IPS DF 6.9 (cell line): ENCODE measurements around the gene FIGN.

Experiments
- DNase-seq: peaks from one replicate; pipeline ENCODE4 v3.0.0-alpha.2; 2013; ENCODE audit warnings: low read depth, low spot score
- H3K27ac ChIP-seq: one replicate; pipeline ENCODE4 v1.5.1; 2013; ENCODE audit warnings: low read length, control low read depth
- H3K27me3 ChIP-seq: 2 replicates; pipeline ENCODE4 v1.6.1; 2013; ENCODE audit warnings: mild to moderate bottlenecking, low read length; ENCODE audit not compliant: control insufficient read depth, insufficient read depth
- H3K36me3 ChIP-seq: 2 replicates; pipeline ENCODE4 v1.6.1; 2013; ENCODE audit warnings: low read length; ENCODE audit not compliant: control insufficient read depth, insufficient read depth
- H3K4me1 ChIP-seq: 2 replicates; pipeline ENCODE4 v1.6.1; 2013; ENCODE audit warnings: low read length; ENCODE audit not compliant: control insufficient read depth, insufficient read depth
- H3K4me3 ChIP-seq: 2 replicates; pipeline ENCODE4 v1.5.1; 2013; ENCODE audit warnings: mild to moderate bottlenecking, low read length
- H3K9me3 ChIP-seq: 2 replicates; pipeline ENCODE4 v1.6.1; 2013; ENCODE audit warnings: low read length, inconsistent platforms; ENCODE audit not compliant: control insufficient read depth, insufficient read depth
- WGBS: extraction: QIAGEN DNeasy Blood & Tissue Kit; methylation state at CpG from one replicate; pipeline ENCODE4 v1.1.7; 2013; ENCODE audit warnings: mixed read lengths, missing lambda C conversion rate; ENCODE audit not compliant: insufficient read length, insufficient coverage; 5-methylcytosine and 5-hydroxymethylcytosine counted together

The FIGN gene

DNA sequence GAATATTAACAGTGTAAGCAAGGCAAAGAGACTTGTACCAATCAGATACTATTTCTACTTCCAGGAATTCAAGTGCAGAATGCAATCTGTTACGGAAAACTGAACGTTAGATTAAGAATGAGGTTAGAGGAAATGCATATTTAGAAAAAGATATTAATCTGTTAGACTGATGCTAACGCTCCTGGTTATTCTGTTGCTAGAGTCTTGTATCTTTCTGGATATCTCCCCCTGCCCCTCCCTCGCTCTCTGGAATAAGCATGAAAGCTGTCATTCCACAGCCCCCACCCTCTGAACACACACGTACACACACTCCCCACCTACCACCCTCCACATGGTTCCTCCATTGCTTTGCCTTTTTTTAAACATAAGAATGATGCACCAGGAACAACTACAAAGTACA is 24.1 kb downstream of the FIGN start:
- H3K9me3 ChIP-seq = no peaks in the 10 kb centered on the region
- no peak overlapping the region for H3K4me3 ChIP-seq
- no peaks in the 10 kb centered on the region for H3K36me3 ChIP-seq
- DNase-seq = no peak
- 100% methylated on average over 2 of the region's 5 CpGs for WGBS
- H3K27ac ChIP-seq = no peak overlapping the region
- H3K27me3 ChIP-seq = no peaks in the 10 kb centered on the region
- peaks cover 2% of the 10 kb centered on the region for H3K4me1 ChIP-seq

DNA sequence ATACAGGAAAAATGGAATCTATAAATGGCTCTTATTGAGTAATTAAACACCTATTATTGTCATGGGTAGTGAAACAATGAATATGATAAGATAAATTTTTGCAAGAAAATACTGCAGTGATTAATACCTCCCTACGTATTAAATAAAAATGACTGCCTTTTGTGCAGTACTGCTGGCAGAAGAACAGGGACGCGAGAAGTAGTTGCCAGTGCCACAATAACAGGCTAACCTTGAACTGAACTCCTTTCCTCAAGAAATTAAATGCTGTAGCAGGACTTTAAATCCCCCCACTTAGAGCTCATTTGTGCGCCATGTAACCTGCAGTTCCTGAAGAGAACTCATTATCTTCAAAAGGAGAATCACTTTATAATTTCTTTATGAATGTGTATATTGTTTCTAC is 24.6 kb downstream of the FIGN start:
- H3K9me3 ChIP-seq = no peaks in the 10 kb centered on the region
- DNase-seq = no peak
- no CpG with 5 or more reads among the region's 4 CpGs for WGBS
- no peaks in the 10 kb centered on the region for H3K36me3 ChIP-seq
- peaks cover 2% of the 10 kb centered on the region for H3K4me1 ChIP-seq
- H3K27ac ChIP-seq = no peak overlapping the region
- H3K27me3 ChIP-seq = no peaks in the 10 kb centered on the region
- H3K4me3 ChIP-seq = no peak overlapping the region

DNA sequence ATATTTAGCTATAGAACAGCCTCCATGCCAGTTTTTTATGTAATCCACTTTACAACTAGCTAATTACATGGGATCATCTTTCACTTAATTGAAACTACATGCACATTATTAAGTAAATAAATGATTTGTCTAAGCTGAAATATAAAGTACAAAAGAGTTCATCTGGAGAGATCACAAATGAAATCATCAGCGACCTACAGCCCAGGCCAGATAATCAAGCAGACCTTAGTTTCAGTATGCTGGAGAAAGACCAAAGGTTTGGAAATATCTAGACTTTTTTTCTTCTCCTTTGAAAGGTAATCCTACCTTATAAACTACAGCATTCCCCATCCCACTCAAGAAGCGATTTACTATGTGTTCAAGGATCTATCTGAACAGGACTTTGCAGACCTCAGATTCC is 26.5 kb downstream of the FIGN start:
- WGBS = no CpG with 5 or more reads among the region's 2 CpGs
- Histone ChIP-seq H3K4me3 (no peak overlapping the region), H3K27ac (no peak overlapping the region), H3K36me3 (no peaks in the 10 kb centered on the region), H3K4me1 (peaks cover 2% of the 10 kb centered on the region), H3K9me3 (no peaks in the 10 kb centered on the region), H3K27me3 (no peaks in the 10 kb centered on the region)
- DNase-seq = no peak

DNA sequence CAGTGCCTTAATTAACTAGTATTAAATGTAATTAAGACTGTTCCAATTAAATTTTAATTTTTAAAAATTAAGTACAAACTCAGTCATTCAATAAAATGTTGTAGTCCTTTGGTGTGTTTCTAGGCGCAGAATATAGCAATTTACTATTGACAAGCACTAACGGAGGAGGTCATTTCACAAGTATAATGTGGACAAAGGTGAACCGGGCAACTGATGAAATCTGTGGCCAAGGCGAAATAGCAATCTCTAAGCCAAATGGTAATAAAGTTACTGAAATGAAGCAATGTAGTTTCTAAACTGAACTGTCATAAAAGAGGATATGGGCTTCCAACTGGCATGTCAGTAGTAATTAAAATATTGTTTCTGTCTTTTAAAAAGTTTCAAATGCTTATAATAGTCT is 27.5 kb downstream of the FIGN start:
- Histone ChIP-seq H3K27me3 (no peaks in the 10 kb centered on the region), H3K4me3 (no peak overlapping the region), H3K9me3 (no peaks in the 10 kb centered on the region), H3K27ac (no peak overlapping the region), H3K36me3 (no peaks in the 10 kb centered on the region), H3K4me1 (peaks cover 1% of the 10 kb centered on the region; the same call in 1 of the 2 replicates)
- WGBS = no CpG with 5 or more reads among the region's 4 CpGs
- no peak for DNase-seq

DNA sequence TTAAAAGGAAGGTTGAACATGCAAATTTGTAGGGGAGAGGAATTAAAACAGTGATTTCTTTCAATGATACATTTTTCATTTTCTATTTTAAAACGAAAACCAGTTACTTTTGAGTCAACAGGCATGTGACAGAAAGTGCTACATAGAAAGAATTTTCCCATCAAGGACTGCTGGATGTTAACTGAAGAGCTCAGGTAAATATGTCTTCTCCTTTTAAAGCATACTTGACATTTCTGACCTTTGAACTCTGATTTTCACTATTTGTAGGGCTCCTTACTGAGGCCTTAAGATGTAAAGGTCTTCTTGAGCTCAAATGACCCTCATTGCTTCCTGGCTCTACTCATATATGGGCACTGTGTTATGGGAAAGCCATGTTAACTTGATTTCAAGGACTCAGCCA is 32.4 kb downstream of the FIGN start:
- Histone ChIP-seq H3K27me3 (no peaks in the 10 kb centered on the region), H3K4me1 (peaks cover 1% of the 10 kb centered on the region; the same call in 1 of the 2 replicates), H3K9me3 (no peaks in the 10 kb centered on the region), H3K36me3 (no peaks in the 10 kb centered on the region), H3K4me3 (no peak overlapping the region), H3K27ac (no peak overlapping the region)
- WGBS = no CpG with 5 or more reads among the region's 1 CpG
- no peak for DNase-seq

DNA sequence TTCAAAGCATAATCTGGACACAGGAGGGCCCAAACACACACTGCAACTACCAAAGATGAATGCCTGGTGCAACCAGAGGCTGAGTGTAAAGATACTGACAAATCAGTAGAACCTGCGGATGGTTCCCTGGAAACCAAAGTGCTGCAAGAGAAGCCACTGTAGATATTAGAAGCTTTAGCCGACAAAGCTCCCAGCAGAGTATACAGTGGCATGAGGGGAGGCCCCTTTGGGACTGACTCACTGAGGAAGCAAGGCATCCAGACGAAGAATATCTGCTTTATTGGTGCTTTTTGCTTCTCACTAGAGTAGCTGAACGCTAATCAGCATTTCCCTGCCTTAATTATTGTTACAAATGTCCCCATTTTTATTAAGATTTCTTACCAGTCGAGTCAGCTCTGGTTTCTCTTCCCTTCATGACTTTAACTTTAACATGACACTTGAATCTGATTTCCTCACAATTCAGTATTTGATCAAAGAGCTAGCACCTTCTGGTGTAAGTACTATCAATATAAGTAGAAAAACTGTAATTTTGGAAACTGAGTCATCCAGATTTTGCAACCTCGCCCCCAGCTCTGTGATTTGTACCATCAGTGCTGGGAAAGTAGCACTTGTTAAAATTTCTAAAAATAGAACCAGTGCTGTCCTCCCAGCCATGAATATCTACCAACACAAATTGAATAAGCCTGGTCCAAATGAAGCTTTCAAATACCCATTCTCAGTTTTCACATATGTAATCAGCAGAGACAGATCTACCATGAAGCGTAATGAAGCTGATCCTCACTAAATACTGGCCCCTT is 34.2 kb downstream of the FIGN start:
- Histone ChIP-seq H3K4me1 (peaks cover 3% of the 10 kb centered on the region; the same call in 1 of the 2 replicates), H3K36me3 (no peaks in the 10 kb centered on the region), H3K27ac (no peak overlapping the region), H3K4me3 (no peak overlapping the region), H3K27me3 (no peaks in the 10 kb centered on the region), H3K9me3 (no peaks in the 10 kb centered on the region)
- DNase-seq = no peak
- WGBS = no CpG with 5 or more reads among the region's 7 CpGs

DNA sequence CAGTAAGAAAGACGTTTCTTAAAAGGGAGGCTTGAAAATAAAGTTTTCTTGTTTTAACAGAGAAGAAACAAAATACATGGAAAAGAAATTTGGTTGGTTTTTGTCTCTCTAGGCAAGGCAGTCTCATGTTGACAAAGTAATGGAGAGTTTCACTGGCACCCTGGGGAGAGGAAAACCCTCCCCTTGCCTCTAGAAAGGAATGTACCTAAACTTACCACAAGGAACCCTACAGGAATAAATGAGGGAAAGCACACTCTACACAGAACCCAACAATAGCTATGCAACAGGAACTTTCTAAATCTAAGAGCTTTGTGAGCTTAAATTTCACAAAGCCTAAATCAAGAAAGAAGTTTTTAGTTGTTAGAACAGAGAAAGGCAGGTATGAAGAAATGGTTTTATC is 37.0 kb downstream of the FIGN start:
- no peaks in the 10 kb centered on the region for H3K27me3 ChIP-seq
- H3K27ac ChIP-seq = no peak overlapping the region
- peaks cover 3% of the 10 kb centered on the region; the same call in 1 of the 2 replicates for H3K4me1 ChIP-seq
- H3K9me3 ChIP-seq = no peaks in the 10 kb centered on the region
- DNase-seq = peak; percentile 64
- no CpG with 5 or more reads among the region's 1 CpG for WGBS
- no peak overlapping the region for H3K4me3 ChIP-seq
- no peaks in the 10 kb centered on the region for H3K36me3 ChIP-seq

DNA sequence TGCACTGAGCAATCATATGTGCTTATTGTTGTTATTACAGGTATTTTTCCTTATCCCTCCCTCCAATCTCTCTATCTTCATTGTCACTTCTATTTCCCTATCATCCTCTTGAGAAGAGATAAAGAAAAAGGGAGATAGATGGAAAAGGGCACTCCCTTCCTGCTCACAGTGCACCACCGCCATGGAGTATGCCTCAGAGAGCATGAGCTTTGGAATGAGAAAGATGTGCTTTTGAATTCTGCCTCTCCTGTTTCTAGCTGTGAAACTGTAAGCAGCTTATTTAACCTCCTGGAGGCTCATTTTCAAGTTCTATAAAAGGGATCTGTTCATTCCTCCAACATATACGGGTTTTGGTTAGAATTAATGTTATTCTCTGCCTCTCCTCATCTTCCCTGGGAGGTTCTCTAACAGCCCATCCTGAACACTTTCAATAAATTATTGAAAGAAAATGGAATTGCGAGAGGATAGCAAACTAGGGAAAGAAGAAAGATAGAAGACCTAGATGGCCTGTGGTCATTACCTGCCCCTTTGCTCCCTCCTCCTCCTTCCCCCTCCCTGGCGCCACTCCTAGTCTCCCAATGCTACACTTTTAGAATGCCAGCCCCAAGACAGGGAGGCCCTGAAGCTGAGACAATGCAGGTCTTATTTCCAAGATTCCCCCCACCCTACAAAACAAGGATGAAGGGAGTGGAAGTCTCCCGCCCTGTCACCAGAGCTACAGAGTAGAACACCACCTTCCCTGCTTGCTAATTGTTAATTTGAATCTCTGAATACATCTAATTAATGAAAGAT is 37.8 kb downstream of the FIGN start:
- Histone ChIP-seq H3K4me3 (no peak overlapping the region), H3K36me3 (no peaks in the 10 kb centered on the region), H3K27me3 (no peaks in the 10 kb centered on the region), H3K4me1 (peaks cover 4% of the 10 kb centered on the region; the same call in 1 of the 2 replicates), H3K9me3 (no peaks in the 10 kb centered on the region), H3K27ac (no peak overlapping the region)
- DNase-seq = no peak
- no CpG with 5 or more reads among the region's 5 CpGs for WGBS

DNA sequence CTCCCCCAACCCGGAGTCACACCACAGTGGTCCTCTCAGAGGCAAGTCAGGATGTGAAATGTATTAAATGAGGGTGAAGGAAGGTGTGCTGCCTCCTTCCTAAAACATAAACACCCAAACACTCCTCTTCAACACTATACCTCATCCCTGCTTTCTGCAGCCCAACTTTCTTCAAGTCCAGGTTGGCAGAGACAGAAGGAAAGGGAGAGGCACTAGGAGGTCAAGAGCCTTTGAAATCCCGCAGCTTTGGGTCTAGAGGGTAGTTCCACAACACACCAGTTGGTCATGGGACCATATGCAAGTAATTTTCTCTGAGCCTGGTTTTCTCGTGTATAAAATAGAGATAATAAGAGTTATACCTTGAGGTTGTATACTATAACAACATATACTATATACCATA is 38.4 kb downstream of the FIGN start:
- no peak overlapping the region for H3K4me3 ChIP-seq
- H3K4me1 ChIP-seq = peaks cover 8% of the 10 kb centered on the region; the same call in 1 of the 2 replicates
- no peaks in the 10 kb centered on the region for H3K9me3 ChIP-seq
- no peak for DNase-seq
- H3K36me3 ChIP-seq = no peaks in the 10 kb centered on the region
- no peaks in the 10 kb centered on the region for H3K27me3 ChIP-seq
- no peak overlapping the region for H3K27ac ChIP-seq
- no CpG with 5 or more reads among the region's 3 CpGs for WGBS

DNA sequence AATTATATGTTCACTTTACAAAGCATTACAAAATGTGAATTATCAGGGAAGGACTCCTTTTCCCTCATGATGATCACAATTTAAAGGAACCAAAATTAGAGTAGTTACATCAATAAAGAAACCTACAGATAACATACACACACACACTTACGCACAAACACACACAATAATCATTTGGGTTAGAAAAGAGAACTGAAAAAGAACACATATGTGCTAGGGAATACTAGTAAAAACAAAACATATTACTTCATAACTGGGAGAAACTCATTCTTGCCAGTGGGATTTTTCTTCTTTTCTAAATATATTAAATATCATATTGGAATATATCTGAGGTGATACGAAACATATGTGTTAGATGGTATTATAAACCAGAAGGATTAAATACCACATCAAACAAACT is 42.3 kb downstream of the FIGN start:
- DNase-seq = no peak
- Histone ChIP-seq H3K4me3 (no peak overlapping the region), H3K9me3 (no peaks in the 10 kb centered on the region), H3K4me1 (peaks cover 8% of the 10 kb centered on the region; the same call in 1 of the 2 replicates), H3K36me3 (no peaks in the 10 kb centered on the region), H3K27ac (no peak overlapping the region), H3K27me3 (no peaks in the 10 kb centered on the region)
- no CpG with 5 or more reads among the region's 2 CpGs for WGBS
